Measurements from ENCODE around the gene CDR2.

The CDR2 gene

GRCh38 chr16:22299036-22299435 lies 75.4 kb downstream of the CDR2 start:
- no peak for DNase-seq

GRCh38 chr16:22297871-22298733 lies 76.3 kb downstream of the CDR2 start:
- peak; percentile 90 for DNase-seq

GRCh38 chr16:22297114-22297870 lies 77.1 kb downstream of the CDR2 start, which contains the start of gene POLR3E:
POLR3E (plus strand) TSS chr16:22297409; CDS start chr16:22302969, 5,560 bp downstream.
- peak; percentile 99 for DNase-seq

DNA sequence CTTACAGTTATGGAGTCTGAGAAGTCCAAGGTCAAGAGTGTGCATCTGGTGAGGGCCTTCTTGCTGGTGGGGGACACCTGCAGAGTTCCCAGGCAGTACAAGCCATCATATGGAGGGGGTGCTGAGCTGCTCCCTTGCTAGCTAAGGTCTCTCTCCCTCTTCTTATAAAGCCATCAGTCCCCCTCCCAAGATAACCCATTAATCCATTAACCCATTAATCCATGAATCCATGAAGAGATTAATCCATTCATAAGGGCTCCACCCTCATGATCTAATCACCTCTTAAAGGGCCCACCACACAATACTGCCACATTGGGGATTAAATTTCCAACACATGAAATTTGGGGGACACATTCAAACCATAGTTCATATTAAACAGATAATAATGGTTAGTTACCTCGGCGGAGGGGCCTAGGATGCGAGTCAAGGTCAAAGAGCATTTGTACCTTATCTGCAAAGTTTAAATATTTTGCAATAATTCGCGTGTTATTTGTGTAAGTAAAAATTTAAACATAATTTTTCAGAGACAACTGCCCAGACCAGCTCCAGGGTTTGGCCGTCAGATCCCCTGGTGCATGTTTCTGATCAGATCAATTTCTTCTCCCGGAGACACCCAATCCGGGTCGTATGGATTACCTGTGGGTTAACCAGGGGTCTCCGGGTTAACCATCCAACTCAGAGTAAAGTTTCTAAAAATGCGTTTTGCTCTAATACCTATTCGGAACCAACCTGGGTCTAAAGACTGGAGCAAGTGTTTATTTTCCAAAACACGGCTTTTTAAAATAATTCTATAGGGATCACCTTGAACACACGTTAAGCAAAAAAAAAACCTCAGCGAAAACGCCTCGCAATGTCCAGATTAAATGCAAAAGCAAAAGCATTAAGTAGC lies 78.0 kb downstream of the CDR2 start:
- DNase-seq, result peak; percentile 12

All from activated CD4-positive, alpha-beta T cell treated with anti-CD3 and anti-CD28 coated beads, Interleukin-2, amount 50 U/mL, for 16 hours (primary cell).